HEK293 (cell line): Measurements from ENCODE around the gene UBXN6.
A peak's percentile ranks its signal among the peaks of the same experiment; 100 is the strongest.

ENCODE experiments used
- CTCF ChIA-PET: fragments of 350-600 bp; formaldehyde crosslinking; extraction: SDS; loops from one replicate; lab custom pipeline; 2021; ENCODE audit warnings: antibody characterized with exemption; lab: Yijun Ruan, JAX
- POLR2A ChIA-PET: fragments of 300-600 bp; formaldehyde crosslinking; extraction: SDS; loops from one replicate; lab custom pipeline; 2020; ENCODE audit warnings: antibody characterized with exemption, inconsistent platforms; lab: Yijun Ruan, JAX
- H3K27ac ChIP-seq: fragments of 200-500 bp; sonication (Bioruptor generic); 2 replicates; pipeline ENCODE4 v1.5.1; 2014; ENCODE audit warnings: low read depth, low read length, control low read depth, inconsistent platforms; ENCODE audit errors: extremely low read depth
- H3K36me3 ChIP-seq, 2 experiments: fragments of 200-500 bp in 1 of 2; sonication (Bioruptor generic) in 1 of 2; 1 replicate in 1 of 2; 2 replicates in 1 of 2; pipeline ENCODE4 v1.5.1; 2014 to 2017; ENCODE audit warnings: inconsistent platforms in 2 of 2, low read length in 2 of 2; ENCODE audit not compliant: control insufficient read depth in 2 of 2, insufficient read depth in 1 of 2
- H3K4me1 ChIP-seq: fragments of 200-500 bp; sonication (Bioruptor generic); 2 replicates; pipeline ENCODE4 v1.5.1; 2014; ENCODE audit warnings: mild to moderate bottlenecking, low read length, inconsistent platforms; ENCODE audit not compliant: control insufficient read depth, insufficient read depth
- H3K4me3 ChIP-seq: 2 replicates; pipeline ENCODE4 v1.5.1; 2011; ENCODE audit warnings: low read depth, mild to moderate bottlenecking, control low read depth, low read length, moderate library complexity
- H3K9me3 ChIP-seq: fragments of 200-500 bp; sonication (Bioruptor generic); 2 replicates; pipeline ENCODE4 v1.5.1; 2014; ENCODE audit warnings: low read depth, low read length, inconsistent platforms; ENCODE audit not compliant: control insufficient read depth, insufficient read depth
- EGR2 ChIP-seq: fragments of 450-650 bp; formaldehyde crosslinking; IDR thresholded peaks from 2 replicates; pipeline ENCODE4 v1.5.1; 2016; ENCODE audit warnings: low read depth, missing biosample characterization, missing genetic modification characterization
- HOXC10 ChIP-seq: sonication (generic); formaldehyde crosslinking; IDR thresholded peaks from 2 replicates; pipeline ENCODE4 v1.8.1; 2023; ENCODE audit warnings: mild to moderate bottlenecking, missing genetic modification reagents
- REPIN1 ChIP-seq: fragments of 450-650 bp; formaldehyde crosslinking; IDR thresholded peaks from 2 replicates; pipeline ENCODE4 v1.5.1; 2017; ENCODE audit warnings: missing biosample characterization, missing genetic modification characterization, low read depth
- SP7 ChIP-seq: fragments of 450-650 bp; formaldehyde crosslinking; IDR thresholded peaks from 2 replicates; pipeline ENCODE4 v1.5.1; 2016; ENCODE audit warnings: missing biosample characterization, missing genetic modification characterization
- ZBTB21 ChIP-seq: fragments of 450-650 bp; formaldehyde crosslinking; IDR thresholded peaks from 2 replicates; pipeline ENCODE4 v1.5.1; 2017; ENCODE audit warnings: missing biosample characterization, missing genetic modification characterization
- ZBTB8A ChIP-seq: fragments of 450-650 bp; formaldehyde crosslinking; IDR thresholded peaks from 2 replicates; pipeline ENCODE4 v1.5.1; 2016; ENCODE audit warnings: missing biosample characterization, missing genetic modification characterization
- ZFP69B ChIP-seq: fragments of 450-650 bp; formaldehyde crosslinking; IDR thresholded peaks from 2 replicates; pipeline ENCODE4 v1.5.1; 2016; ENCODE audit warnings: missing biosample characterization, missing genetic modification characterization
- ZNF16 ChIP-seq: fragments of 450-650 bp; formaldehyde crosslinking; IDR thresholded peaks from 2 replicates; pipeline ENCODE4 v1.5.1; 2016; ENCODE audit warnings: low read depth, missing biosample characterization, missing genetic modification characterization
- ZNF169 ChIP-seq: fragments of 450-650 bp; formaldehyde crosslinking; IDR thresholded peaks from 2 replicates; pipeline ENCODE4 v1.5.1; 2016; ENCODE audit warnings: missing biosample characterization, missing genetic modification characterization
- ZNF175 ChIP-seq: fragments of 450-650 bp; formaldehyde crosslinking; IDR thresholded peaks from 2 replicates; pipeline ENCODE4 v1.5.1; 2016; ENCODE audit warnings: missing biosample characterization, missing genetic modification characterization
- ZNF274 ChIP-seq, 2 experiments: fragments of 200-500 bp in 1 of 2; fragments of 450-650 bp in 1 of 2; sonication (Bioruptor generic) in 1 of 2; formaldehyde crosslinking in 1 of 2; IDR thresholded peaks; 2 replicates each; pipeline versions ENCODE4 v1.5.1 to v1.6.1; 2014 to 2016; ENCODE audit warnings: borderline replicate concordance in 1 of 2, inconsistent platforms in 1 of 2, low read length in 1 of 2, missing biosample characterization in 1 of 2, missing genetic modification characterization in 1 of 2
- ZNF423 ChIP-seq: fragments of 450-650 bp; formaldehyde crosslinking; IDR thresholded peaks from 2 replicates; pipeline ENCODE4 v1.5.1; 2016; ENCODE audit warnings: missing biosample characterization, missing genetic modification characterization
- ZNF514 ChIP-seq: fragments of 450-650 bp; formaldehyde crosslinking; IDR thresholded peaks from 2 replicates; pipeline ENCODE4 v1.5.1; 2016; ENCODE audit warnings: missing biosample characterization, missing genetic modification characterization
- ZNF596 ChIP-seq: fragments of 450-650 bp; IDR thresholded peaks from 2 replicates; pipeline ENCODE4 v1.5.0; 2018; ENCODE audit warnings: missing biosample characterization, mild to moderate bottlenecking, missing genetic modification characterization, moderate library complexity
- ZNF654 ChIP-seq: fragments of 450-650 bp; formaldehyde crosslinking; IDR thresholded peaks from 2 replicates; pipeline ENCODE4 v1.5.1; 2016; ENCODE audit warnings: low read depth, missing biosample characterization, missing genetic modification characterization
- ZNF660 ChIP-seq: fragments of 450-650 bp; IDR thresholded peaks from 2 replicates; pipeline ENCODE4 v1.5.1; 2018; ENCODE audit warnings: missing biosample characterization, mild to moderate bottlenecking, missing genetic modification characterization
- ZNF76 ChIP-seq: fragments of 450-650 bp; formaldehyde crosslinking; IDR thresholded peaks from 2 replicates; pipeline ENCODE4; 2016; ENCODE audit warnings: low read depth, missing biosample characterization, missing genetic modification characterization, borderline replicate concordance
- ZNF843 ChIP-seq: fragments of 450-650 bp; formaldehyde crosslinking; IDR thresholded peaks from 2 replicates; pipeline ENCODE4 v1.5.1; 2016; ENCODE audit warnings: missing biosample characterization, missing genetic modification characterization
- ZSCAN30 ChIP-seq: fragments of 450-650 bp; IDR thresholded peaks from 2 replicates; pipeline ENCODE4 v1.5.1; 2018; ENCODE audit warnings: missing biosample characterization, mild to moderate bottlenecking, missing genetic modification characterization, moderate library complexity
- TF ChIP-seq, protein P1 (sequence below): fragments of 450-650 bp; formaldehyde crosslinking; IDR thresholded peaks from 2 replicates; pipeline ENCODE4 v1.5.1; 2016; ENCODE audit warnings: missing biosample characterization, missing genetic modification characterization
- TF ChIP-seq, protein P2 (sequence below): fragments of 450-650 bp; formaldehyde crosslinking; IDR thresholded peaks from 2 replicates; pipeline ENCODE4 v1.5.1; 2016; ENCODE audit warnings: missing biosample characterization, missing genetic modification characterization, borderline replicate concordance
- TF ChIP-seq, protein P3 (sequence below): fragments of 450-650 bp; formaldehyde crosslinking; IDR thresholded peaks from 2 replicates; pipeline ENCODE4 v1.5.1; 2016; ENCODE audit warnings: missing biosample characterization, missing genetic modification characterization
- TF ChIP-seq, protein P4 (sequence below): fragments of 450-650 bp; formaldehyde crosslinking; optimal IDR thresholded peaks from 2 replicates; pipeline ENCODE3; 2016; ENCODE audit warnings: missing biosample characterization, mild to moderate bottlenecking, missing genetic modification characterization
- TF ChIP-seq, protein P5 (sequence below): fragments of 450-650 bp; formaldehyde crosslinking; IDR thresholded peaks from 2 replicates; pipeline ENCODE4 v1.5.1; 2017; ENCODE audit warnings: missing biosample characterization, missing genetic modification characterization
- TF ChIP-seq, protein P6 (sequence below): fragments of 450-650 bp; formaldehyde crosslinking; IDR thresholded peaks from 2 replicates; pipeline ENCODE4 v1.5.1; 2017; ENCODE audit warnings: missing biosample characterization, missing genetic modification characterization

UBXN6 gene

DNA sequence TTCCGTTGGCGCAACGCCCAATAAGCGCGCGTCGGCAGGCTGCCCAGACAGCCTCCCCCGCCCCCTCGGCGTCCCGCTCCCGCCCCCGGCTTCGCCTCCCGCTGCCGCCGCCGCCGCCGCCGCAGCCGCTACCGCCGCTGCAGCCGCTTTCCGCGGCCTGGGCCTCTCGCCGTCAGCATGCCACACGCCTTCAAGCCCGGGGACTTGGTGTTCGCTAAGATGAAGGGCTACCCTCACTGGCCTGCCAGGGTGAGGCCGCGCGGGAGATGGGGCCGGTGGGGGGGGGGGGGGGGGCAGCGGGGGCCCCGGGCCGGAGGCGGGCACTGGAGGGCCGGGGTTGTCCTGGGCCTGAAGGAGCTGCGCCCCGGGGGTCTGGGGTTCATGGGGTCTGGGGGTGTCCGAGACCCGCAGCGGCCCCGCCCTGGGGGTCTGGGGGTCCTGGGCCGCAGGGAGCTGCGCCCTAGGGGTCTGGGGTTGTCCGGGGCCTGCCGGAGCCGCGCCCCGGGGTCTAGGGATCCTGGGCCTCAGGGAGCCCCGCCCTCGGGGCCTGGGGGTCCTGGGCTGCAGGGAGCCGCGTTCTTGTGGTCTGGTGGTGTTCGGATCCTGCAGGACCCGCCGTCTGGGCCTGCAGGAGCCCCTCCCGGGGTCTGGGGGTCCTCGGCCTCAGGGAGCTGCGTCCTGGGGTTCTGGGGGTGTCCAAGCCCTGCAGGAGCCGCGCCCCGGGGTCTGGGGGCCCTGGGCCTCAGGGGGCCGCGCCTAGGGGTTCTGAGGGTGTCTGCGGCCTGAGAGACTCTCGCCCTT is 14.8 kb upstream of the UBXN6 start, which contains the start of gene HDGFL2 (continued):
- TF ChIP-seq ZSCAN30 (tag by site-specific recombination) (no peak), ZNF660 (tag by site-specific recombination) (peak; percentile 29; the same call in 1 of the 2 replicates), ZNF654 (tag by site-specific recombination) (no peak), ZNF175 (tag by site-specific recombination) (no peak), ZNF423 (tag by site-specific recombination) (no peak)

DNA sequence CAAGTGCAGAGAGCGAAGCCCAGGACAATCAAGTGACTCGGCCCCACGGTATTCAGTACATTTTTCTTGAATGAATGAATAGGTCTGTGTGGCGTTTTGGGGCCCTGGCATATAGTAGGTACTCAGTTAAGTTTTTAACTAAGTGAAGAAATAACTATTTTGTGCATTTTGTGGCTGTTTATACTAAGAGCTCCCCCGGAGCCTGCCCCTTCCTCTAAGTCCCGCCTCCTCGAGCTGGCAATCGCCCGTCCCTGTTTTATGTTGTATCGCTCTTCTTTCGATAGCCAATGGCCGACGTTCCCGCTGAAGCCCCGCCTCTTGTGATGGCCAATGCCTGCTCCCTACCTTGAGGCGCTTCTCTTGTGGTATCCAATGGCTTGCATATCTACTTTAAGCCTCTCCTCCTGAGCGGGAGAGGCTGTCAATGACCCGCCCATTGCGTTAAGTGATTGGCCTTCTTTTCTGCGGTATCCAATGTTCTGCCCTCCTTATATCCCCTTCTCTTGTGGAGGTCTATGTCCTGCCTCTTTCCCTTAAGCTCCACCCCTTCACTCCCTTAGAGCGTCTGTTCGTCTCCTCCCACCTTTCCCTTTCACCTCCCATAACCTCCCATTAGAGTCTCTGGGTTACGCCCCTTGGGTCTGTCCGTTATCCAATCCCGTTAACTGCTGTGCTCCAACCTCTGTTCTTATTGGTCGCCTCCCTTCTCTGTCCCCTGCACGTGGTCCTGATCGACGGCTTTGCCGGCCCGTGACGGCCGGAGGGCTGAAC is 14.0 kb upstream of the UBXN6 start:
- CTCF ChIA-PET: interaction anchor here (1.1 to 2.2 kb wide), 3 partner anchors 52 to 71 kb away, joined by 4 to 9 read pairs (median 7); partner anchors contain the start of gene SH3GL1
- TF ChIP-seq ZNF843 (tag by site-specific recombination) (no peak), REPIN1 (tag by site-specific recombination) (no peak), SP7 (tag by site-specific recombination) (0 out of 2 replicates have a peak, but pooled peaks have one; percentile 9), ZNF16 (tag by site-specific recombination) (no peak), EGR2 (tag by site-specific recombination) (peak; percentile 37; the same call in 1 of the 2 replicates), ZNF514 (tag by site-specific recombination) (no peak), ZFP69B (tag by site-specific recombination) (peak; percentile 79; the same call in 1 of the 2 replicates), ZBTB8A (tag by site-specific recombination) (no peak), HOXC10 (CRISPR knock-in tag) (no peak), ZBTB21 (tag by site-specific recombination) (no peak), ZNF274 (IDR thresholded peaks at IDR 0.05; ENCODE audit: low read length) (no peak), ZNF274 (tag by site-specific recombination; IDR thresholded peaks at IDR 0.05; ENCODE audit: borderline replicate concordance) (no peak), ZNF169 (tag by site-specific recombination) (no peak), ZNF596 (no peak), ZNF76 (tag by site-specific recombination) (peak; percentile 95)
- TF ChIP-seq, protein P1, sequence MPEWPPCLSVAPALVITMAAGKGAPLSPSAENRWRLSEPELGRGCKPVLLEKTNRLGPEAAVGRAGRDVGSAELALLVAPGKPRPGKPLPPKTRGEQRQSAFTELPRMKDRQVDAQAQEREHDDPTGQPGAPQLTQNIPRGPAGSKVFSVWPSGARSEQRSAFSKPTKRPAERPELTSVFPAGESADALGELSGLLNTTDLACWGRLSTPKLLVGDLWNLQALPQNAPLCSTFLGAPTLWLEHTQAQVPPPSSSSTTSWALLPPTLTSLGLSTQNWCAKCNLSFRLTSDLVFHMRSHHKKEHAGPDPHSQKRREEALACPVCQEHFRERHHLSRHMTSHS (tag by site-specific recombination): no peak
- TF ChIP-seq, protein P2, sequence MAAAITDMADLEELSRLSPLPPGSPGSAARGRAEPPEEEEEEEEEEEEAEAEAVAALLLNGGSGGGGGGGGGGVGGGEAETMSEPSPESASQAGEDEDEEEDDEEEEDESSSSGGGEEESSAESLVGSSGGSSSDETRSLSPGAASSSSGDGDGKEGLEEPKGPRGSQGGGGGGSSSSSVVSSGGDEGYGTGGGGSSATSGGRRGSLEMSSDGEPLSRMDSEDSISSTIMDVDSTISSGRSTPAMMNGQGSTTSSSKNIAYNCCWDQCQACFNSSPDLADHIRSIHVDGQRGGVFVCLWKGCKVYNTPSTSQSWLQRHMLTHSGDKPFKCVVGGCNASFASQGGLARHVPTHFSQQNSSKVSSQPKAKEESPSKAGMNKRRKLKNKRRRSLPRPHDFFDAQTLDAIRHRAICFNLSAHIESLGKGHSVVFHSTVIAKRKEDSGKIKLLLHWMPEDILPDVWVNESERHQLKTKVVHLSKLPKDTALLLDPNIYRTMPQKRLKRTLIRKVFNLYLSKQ: no peak
- TF ChIP-seq, protein P3, sequence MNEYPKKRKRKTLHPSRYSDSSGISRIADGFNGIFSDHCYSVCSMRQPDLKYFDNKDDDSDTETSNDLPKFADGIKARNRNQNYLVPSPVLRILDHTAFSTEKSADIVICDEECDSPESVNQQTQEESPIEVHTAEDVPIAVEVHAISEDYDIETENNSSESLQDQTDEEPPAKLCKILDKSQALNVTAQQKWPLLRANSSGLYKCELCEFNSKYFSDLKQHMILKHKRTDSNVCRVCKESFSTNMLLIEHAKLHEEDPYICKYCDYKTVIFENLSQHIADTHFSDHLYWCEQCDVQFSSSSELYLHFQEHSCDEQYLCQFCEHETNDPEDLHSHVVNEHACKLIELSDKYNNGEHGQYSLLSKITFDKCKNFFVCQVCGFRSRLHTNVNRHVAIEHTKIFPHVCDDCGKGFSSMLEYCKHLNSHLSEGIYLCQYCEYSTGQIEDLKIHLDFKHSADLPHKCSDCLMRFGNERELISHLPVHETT: no peak; the same call in 1 of the 2 replicates
- TF ChIP-seq, protein P4, sequence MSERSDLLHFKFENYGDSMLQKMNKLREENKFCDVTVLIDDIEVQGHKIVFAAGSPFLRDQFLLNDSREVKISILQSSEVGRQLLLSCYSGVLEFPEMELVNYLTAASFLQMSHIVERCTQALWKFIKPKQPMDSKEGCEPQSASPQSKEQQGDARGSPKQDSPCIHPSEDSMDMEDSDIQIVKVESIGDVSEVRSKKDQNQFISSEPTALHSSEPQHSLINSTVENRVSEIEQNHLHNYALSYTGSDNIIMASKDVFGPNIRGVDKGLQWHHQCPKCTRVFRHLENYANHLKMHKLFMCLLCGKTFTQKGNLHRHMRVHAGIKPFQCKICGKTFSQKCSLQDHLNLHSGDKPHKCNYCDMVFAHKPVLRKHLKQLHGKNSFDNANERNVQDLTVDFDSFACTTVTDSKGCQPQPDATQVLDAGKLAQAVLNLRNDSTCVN (tag by site-specific recombination): no peak
- TF ChIP-seq, protein P5, sequence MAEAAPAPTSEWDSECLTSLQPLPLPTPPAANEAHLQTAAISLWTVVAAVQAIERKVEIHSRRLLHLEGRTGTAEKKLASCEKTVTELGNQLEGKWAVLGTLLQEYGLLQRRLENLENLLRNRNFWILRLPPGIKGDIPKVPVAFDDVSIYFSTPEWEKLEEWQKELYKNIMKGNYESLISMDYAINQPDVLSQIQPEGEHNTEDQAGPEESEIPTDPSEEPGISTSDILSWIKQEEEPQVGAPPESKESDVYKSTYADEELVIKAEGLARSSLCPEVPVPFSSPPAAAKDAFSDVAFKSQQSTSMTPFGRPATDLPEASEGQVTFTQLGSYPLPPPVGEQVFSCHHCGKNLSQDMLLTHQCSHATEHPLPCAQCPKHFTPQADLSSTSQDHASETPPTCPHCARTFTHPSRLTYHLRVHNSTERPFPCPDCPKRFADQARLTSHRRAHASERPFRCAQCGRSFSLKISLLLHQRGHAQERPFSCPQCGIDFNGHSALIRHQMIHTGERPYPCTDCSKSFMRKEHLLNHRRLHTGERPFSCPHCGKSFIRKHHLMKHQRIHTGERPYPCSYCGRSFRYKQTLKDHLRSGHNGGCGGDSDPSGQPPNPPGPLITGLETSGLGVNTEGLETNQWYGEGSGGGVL (tag by site-specific recombination): no peak
- TF ChIP-seq, protein P6, sequence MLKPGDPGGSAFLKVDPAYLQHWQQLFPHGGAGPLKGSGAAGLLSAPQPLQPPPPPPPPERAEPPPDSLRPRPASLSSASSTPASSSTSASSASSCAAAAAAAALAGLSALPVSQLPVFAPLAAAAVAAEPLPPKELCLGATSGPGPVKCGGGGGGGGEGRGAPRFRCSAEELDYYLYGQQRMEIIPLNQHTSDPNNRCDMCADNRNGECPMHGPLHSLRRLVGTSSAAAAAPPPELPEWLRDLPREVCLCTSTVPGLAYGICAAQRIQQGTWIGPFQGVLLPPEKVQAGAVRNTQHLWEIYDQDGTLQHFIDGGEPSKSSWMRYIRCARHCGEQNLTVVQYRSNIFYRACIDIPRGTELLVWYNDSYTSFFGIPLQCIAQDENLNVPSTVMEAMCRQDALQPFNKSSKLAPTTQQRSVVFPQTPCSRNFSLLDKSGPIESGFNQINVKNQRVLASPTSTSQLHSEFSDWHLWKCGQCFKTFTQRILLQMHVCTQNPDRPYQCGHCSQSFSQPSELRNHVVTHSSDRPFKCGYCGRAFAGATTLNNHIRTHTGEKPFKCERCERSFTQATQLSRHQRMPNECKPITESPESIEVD: no peak

More for the DNA sequence above, 14.0 kb upstream of the UBXN6 start:
- no peaks in the 10 kb centered on the region for H3K9me3 ChIP-seq
- H3K4me3 ChIP-seq: peak overlapping the region; percentile 66
- H3K36me3 ChIP-seq: peaks cover 3 to 15% of the 10 kb centered on the region in 2 experiments; a peak in 2 of 3 replicates
- peak overlapping the region; percentile 54 for H3K27ac ChIP-seq
- H3K4me1 ChIP-seq: peaks cover 3% of the 10 kb centered on the region; the same call in 1 of the 2 replicates
- POLR2A ChIA-PET: interaction anchor here (0.6 to 2.7 kb wide), 20 partner anchors 10 to 503 kb away, joined by 3 to 23 read pairs (median 4); partner anchors contain the start of genes CHAF1A, FEM1A, MPND and PLIN5
